Neural cell (in vitro differentiated cells): Measurements from ENCODE around the gene ADGRB3. TPM values are rescaled to one million over a fixed set of nuclear protein-coding genes. Genes with fewer than 3 reads are reported as not detected.

Experiments used
- H2AFZ ChIP-seq: fragments of 200-600, 300-800 bp; sonication (generic), shearing (Covaris generic); 2 replicates; pipeline ENCODE4 v1.6.0; 2014; ENCODE audit warnings: low read depth, mild to moderate bottlenecking, antibody characterized with exemption, low read length, moderate library complexity
- H3F3A ChIP-seq: fragments of 200-600 bp; shearing (Covaris generic); 2 replicates; pipeline ENCODE4 v1.6.1; 2016; ENCODE audit warnings: mild to moderate bottlenecking, moderate library complexity, mixed read lengths, antibody characterized with exemption, low read length; ENCODE audit not compliant: insufficient read depth, poor library complexity, severe bottlenecking
- H3K27ac ChIP-seq: fragments of 200-600, 300-800 bp; sonication (generic), shearing (Covaris generic); 2 replicates; pipeline ENCODE4 v1.5.1; 2014; ENCODE audit warnings: mild to moderate bottlenecking, low read length, moderate library complexity
- H3K27me3 ChIP-seq: fragments of 300-800, 200-600 bp; sonication (generic), shearing (Covaris generic); 2 replicates; pipeline ENCODE4 v1.6.0; 2014; ENCODE audit warnings: mild to moderate bottlenecking, low read depth, low read length, moderate library complexity; ENCODE audit not compliant: insufficient read depth
- H3K36me3 ChIP-seq: fragments of 300-800, 200-600 bp; sonication (generic), shearing (Covaris generic); 2 replicates; pipeline ENCODE4 v1.5.1; 2014; ENCODE audit warnings: mild to moderate bottlenecking, antibody characterized with exemption, low read length, moderate library complexity; ENCODE audit not compliant: insufficient read depth
- H3K4me2 ChIP-seq: fragments of 300-800, 200-600 bp; sonication (generic), shearing (Covaris generic); 2 replicates; pipeline ENCODE4 v1.6.0; 2014; ENCODE audit warnings: mild to moderate bottlenecking, low read length
- H3K4me3 ChIP-seq: fragments of 300-800, 200-600 bp; sonication (generic), shearing (Covaris generic); 2 replicates; pipeline ENCODE4 v1.5.1; 2014; ENCODE audit warnings: mild to moderate bottlenecking, low read length, moderate library complexity
- H3K79me2 ChIP-seq: fragments of 200-600 bp; shearing (Covaris generic); replicated peaks from 2 replicates; pipeline ENCODE4 v1.6.0; 2014; ENCODE audit warnings: mild to moderate bottlenecking, low read length, moderate library complexity; ENCODE audit not compliant: insufficient read depth
- H3K9ac ChIP-seq: fragments of 300-800, 200-600 bp; sonication (generic), shearing (Covaris generic); 2 replicates; pipeline ENCODE4 v1.6.1; 2016; ENCODE audit warnings: mild to moderate bottlenecking, low read length, mixed read lengths
- H3K9me2 ChIP-seq: fragments of 200-600 bp; shearing (Covaris generic); 2 replicates; pipeline ENCODE4 v1.6.1; 2016; ENCODE audit warnings: mild to moderate bottlenecking, low read length, mixed read lengths; ENCODE audit not compliant: insufficient read depth
- H3K9me3 ChIP-seq: fragments of 200-600, 300-800 bp; sonication (generic), shearing (Covaris generic); 2 replicates; pipeline ENCODE4 v1.6.1; 2016; ENCODE audit warnings: mild to moderate bottlenecking, mixed run types, low read length, moderate library complexity, mixed read lengths
- H4K20me1 ChIP-seq: fragments of 200-600 bp; shearing (Covaris generic); 2 replicates; pipeline ENCODE4 v1.6.1; 2016; ENCODE audit warnings: mild to moderate bottlenecking, mixed run types; ENCODE audit not compliant: insufficient read depth
- CTCF ChIP-seq: fragments of 450-650 bp; IDR thresholded peaks from 2 replicates; pipeline ENCODE4 v1.5.1; 2014; ENCODE audit warnings: antibody characterized with exemption, mild to moderate bottlenecking, moderate library complexity; ENCODE audit not compliant: poor library complexity, severe bottlenecking
- EP300 ChIP-seq: fragments of 450-650 bp; conservative IDR thresholded peaks from 2 replicates; pipeline ENCODE4 v1.6.1; 2014; ENCODE audit warnings: antibody characterized with exemption, mild to moderate bottlenecking, moderate library complexity; ENCODE audit not compliant: poor library complexity, severe bottlenecking
- EZH2 ChIP-seq: fragments of 200-600, 300-800 bp; shearing (Covaris generic), sonication (generic); IDR thresholded peaks from 2 replicates; pipeline ENCODE4 v1.6.1; 2014; ENCODE audit warnings: antibody characterized with exemption, low read length, borderline replicate concordance, mild to moderate bottlenecking; ENCODE audit not compliant: insufficient read depth, poor library complexity, severe bottlenecking
- MXI1 ChIP-seq: fragments of 450-650 bp; conservative IDR thresholded peaks from 2 replicates; pipeline ENCODE4 v1.6.1; 2014; ENCODE audit warnings: antibody characterized with exemption, mild to moderate bottlenecking; ENCODE audit not compliant: poor library complexity, severe bottlenecking
- POLR2AphosphoS5 ChIP-seq: IDR thresholded peaks from 2 replicates; pipeline ENCODE4 v1.6.1; 2012
- RAD21 ChIP-seq: fragments of 450-650 bp; conservative IDR thresholded peaks from 2 replicates; pipeline ENCODE4 v1.6.1; 2014; ENCODE audit warnings: antibody characterized with exemption, mild to moderate bottlenecking, moderate library complexity
- REST ChIP-seq: IDR thresholded peaks from 2 replicates; pipeline ENCODE4 v1.6.1; 2012; ENCODE audit warnings: borderline replicate concordance
- SMC3 ChIP-seq: fragments of 450-650 bp; conservative IDR thresholded peaks from 2 replicates; pipeline ENCODE4 v1.6.1; 2014; ENCODE audit warnings: antibody characterized with exemption, mild to moderate bottlenecking, moderate library complexity; ENCODE audit not compliant: poor library complexity
- TAF1 ChIP-seq: IDR thresholded peaks from 2 replicates; pipeline ENCODE4 v1.6.1; 2012; ENCODE audit warnings: low read depth
- polyA plus RNA-seq: library from polyadenylated mRNA; depleted of rRNA; stranded (reverse); fragments of >200 nt; gene quantifications from 2 replicates; pipeline ENCODE4 v1.2.3, GENCODE V29; 2014

The ADGRB3 gene
- polyA plus RNA-seq, 1 donor from 2014 or later, result 66.5 TPM

GRCh38 chr6:68973066-68973465, 338.0 kb downstream of the ADGRB3 start:
- no peak overlapping the region for H2AFZ ChIP-seq
- H3K4me2 ChIP-seq, result no peak overlapping the region
- H3K9me2 ChIP-seq, result no peaks in the 10 kb centered on the region
- H3F3A ChIP-seq, result no peaks in the 10 kb centered on the region
- no peaks in the 10 kb centered on the region for H4K20me1 ChIP-seq
- H3K36me3 ChIP-seq, result no peaks in the 10 kb centered on the region
- no peak overlapping the region for H3K9ac ChIP-seq
- TF ChIP-seq RAD21, result no peak
- no peak for TF ChIP-seq CTCF
- TF ChIP-seq SMC3, result no peak
- TF ChIP-seq REST, result no peak
- TF ChIP-seq MXI1, result no peak
- no peak for TF ChIP-seq EP300
- TF ChIP-seq POLR2AphosphoS5, result no peak
- no peak for TF ChIP-seq TAF1
- TF ChIP-seq EZH2, result no peak
- H3K27me3 ChIP-seq, result no peaks in the 10 kb centered on the region
- no peaks in the 10 kb centered on the region for H3K9me3 ChIP-seq
- no peak overlapping the region for H3K4me3 ChIP-seq
- H3K79me2 ChIP-seq, result no peaks in the 10 kb centered on the region
- no peak overlapping the region for H3K27ac ChIP-seq

GRCh38 chr6:68975064-68975463, 340.0 kb downstream of the ADGRB3 start:
- no peaks in the 10 kb centered on the region for H3K27me3 ChIP-seq
- H3K9ac ChIP-seq, result no peak overlapping the region
- no peaks in the 10 kb centered on the region for H3K79me2 ChIP-seq
- H3K27ac ChIP-seq, result no peak overlapping the region
- no peaks in the 10 kb centered on the region for H3K9me3 ChIP-seq
- H3F3A ChIP-seq, result no peaks in the 10 kb centered on the region
- H2AFZ ChIP-seq, result no peak overlapping the region
- no peak for TF ChIP-seq POLR2AphosphoS5
- peak; percentile 80 for TF ChIP-seq SMC3
- peak; percentile 85 for TF ChIP-seq RAD21
- TF ChIP-seq EP300, result no peak
- TF ChIP-seq CTCF, result peak; percentile 84
- H3K4me3 ChIP-seq, result no peak overlapping the region
- H3K36me3 ChIP-seq, result no peaks in the 10 kb centered on the region
- no peak overlapping the region for H3K4me2 ChIP-seq
- no peaks in the 10 kb centered on the region for H3K9me2 ChIP-seq
- no peaks in the 10 kb centered on the region for H4K20me1 ChIP-seq
